CD4-positive, alpha-beta T cell treated with Interleukin-4 for 4 hours (primary cell): ENCODE data around the gene GIT1.

Experiments
- DNase-seq: peaks from one replicate; pipeline ENCODE4 v3.0.0-alpha.2; 2020

The GIT1 gene

GRCh38 chr17:29592850-29593551 is 3.6 kb upstream of the GIT1 start, which contains the start of gene ANKRD13B:
TSS of gene ANKRD13B (plus strand) at chr17:29593132. CDS start at chr17:29593622, 490 bp downstream.
- DNase-seq = no peak

- DNase-seq = peak; percentile 68
Observed at GRCh38 chr17:29591737-29592608, 2.5 kb upstream of the GIT1 start.

GRCh38 chr17:29591146-29591736 is 1.8 kb upstream of the GIT1 start:
- no peak for DNase-seq

- DNase-seq = no peak
Observed at GRCh38 chr17:29590411-29591145, 1.1 kb upstream of the GIT1 start.

- DNase-seq = peak; percentile 27
Observed at GRCh38 chr17:29588562-29589411, 661 bp downstream of the GIT1 start.

GRCh38 chr17:29588017-29588561 is 1.4 kb downstream of the GIT1 start:
- DNase-seq = no peak

DNA sequence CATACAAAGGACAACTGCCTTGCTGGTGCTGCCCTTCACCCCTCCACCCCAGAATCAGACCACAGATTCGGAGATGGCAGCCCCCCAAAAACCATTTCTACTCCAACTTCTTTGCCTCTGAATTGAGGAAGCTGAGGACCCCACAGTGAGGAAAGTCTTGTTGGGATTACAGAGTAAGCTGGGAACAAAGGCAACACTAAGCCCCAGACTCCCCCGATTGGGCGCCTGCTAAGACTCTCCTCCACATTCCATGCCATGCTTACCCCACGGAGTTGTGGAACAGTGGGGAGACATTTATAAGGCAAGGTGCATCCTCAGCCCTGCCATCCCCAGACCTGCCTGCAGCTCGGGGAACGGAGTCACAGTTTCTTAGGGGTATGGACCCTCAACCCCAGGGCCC is 1.9 kb downstream of the GIT1 start:
- DNase-seq = no peak

DNA sequence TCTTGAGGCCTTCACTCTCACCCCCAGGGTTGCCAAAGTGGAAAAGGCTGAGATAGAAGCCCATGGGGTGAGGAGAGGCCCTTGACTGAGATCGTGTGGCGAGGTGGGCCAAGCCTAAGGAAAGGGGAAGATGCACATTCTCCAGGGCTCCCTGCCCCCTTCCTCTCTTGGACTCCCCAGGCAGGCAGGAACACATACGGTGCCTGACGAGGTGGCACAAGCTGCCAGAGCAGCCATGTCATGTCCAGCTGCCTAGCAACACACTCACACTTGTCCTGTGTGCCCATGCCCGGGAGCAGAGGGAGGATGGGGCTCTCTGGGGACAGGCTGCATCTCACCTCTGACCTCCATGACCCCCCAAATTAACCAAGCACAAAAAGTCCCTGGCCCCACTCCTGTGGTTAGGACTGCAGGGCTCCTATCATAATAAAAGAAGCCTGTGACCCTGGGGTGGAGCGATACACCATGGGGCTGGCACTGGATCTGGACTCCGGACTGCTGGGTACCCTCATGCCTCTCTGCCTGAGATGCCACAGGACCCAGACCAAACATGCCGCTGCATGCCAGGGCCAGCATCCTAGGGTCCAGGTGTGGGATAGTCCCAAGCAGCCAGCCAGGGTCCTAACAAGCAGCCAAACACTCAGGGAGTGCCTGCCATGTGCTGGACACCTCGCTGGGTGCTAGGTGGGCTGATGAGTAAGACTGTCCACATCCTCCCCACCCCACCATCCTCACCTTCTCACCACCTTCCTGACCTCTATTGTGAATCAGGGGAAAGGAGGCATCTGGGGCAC is 2.6 kb downstream of the GIT1 start:
- DNase-seq = no peak

DNA sequence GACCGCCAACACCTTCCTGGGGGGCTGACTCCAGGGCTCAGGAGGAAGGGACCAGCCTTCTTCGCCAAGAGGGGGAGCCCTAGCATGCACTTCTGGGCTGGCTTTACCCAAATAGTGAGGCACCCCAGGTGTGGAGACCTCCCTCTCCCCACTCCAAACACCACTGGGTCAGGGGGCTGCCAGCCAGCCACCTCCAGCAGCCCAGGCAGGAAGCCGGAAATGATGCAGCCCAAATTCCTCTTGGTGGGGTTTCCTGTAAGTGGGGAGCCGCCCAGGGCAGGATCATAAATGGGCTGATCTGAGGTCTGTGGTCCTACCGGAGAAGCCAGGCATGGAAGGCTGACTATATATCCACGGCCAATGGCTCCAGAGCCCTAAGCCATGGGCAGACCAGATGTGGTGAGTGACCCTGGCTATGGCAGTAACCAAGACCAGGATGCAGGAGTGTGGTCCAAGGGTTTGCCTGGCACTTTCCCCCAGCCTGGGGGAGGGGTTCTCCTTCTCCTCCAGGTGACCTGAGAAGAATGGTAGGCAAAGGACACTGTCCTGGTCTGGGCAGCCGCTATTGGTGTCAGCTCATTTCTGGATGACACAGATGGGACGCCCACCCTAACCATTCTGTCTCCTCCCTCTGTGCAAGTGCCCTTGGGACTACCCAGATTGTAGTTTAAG is 4.2 kb downstream of the GIT1 start:
- DNase-seq = peak; percentile 39

DNA sequence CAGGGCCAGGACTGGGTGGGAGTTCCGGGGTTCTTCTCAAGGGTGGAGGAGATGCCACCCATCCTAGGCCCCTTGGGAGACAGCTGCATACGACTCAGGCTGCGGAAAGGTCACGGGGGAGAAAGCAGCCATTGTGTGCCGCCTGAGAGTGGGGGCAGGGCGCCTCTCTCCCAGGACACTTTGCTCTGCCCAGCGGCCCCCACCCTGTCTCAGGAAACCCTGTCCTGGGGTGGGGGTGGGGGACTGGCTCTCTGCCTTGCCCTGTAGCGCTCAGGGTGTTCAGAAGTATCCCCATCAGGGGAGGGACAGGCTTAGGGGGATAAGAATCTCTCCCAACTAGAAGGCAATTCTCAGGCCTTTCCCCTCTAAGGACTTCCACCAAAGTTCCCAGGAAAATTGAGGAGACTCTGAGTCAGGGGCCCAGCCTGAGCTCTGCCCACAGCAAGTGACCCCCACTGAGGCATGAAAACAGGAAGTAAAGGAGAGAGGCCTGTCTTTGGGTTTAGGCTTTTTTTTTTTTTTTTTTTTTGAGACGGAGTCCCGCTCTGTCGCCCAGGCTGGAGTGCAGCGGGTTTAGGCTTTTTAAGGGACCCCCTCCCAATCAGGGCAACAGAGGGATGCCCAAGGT is 4.9 kb downstream of the GIT1 start:
- DNase-seq = no peak

DNA sequence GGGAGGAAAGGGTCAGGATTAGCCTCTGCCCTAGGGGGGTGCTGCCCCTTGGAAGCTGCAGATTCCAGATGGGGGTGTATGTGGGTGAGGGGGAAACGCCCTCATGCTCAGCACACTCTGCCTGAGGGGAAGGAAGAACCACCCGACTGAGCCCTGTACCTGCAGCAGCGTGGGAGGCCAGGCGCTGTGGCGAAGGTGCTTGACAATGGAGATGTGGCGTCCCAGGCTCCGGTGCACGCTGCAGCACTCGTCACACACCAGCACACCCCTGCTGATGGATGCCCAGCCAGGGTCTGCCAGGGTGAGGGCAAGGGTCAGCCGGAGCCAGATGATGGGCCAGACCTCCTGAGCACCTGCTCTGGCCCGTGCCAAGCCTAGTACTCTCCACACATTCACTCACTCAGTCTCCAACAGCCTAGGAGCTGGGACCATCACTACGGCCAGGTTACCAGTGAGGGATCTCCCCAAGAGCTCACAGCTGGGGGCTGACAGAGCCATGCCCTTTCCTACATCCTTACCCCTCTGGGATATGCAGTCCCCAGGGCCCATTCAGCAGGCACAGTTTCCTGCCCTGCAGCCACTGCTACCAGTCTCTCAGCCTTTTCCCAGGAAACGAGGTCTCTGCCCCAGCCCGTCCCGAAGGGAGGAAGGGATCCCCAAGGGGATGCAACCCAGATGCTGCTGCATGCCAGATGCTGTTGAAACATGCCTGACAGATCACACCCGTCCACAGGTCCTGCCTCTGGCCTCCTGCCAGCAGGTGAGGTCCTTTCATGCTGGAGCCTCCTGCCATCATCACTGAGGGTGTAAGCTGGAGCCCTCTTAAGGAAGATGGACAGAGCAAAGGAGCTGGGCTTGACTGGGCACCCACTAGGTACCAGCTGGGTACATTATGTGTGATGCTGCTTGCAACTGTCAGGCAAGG is 5.9 kb downstream of the GIT1 start:
- DNase-seq = no peak

DNA sequence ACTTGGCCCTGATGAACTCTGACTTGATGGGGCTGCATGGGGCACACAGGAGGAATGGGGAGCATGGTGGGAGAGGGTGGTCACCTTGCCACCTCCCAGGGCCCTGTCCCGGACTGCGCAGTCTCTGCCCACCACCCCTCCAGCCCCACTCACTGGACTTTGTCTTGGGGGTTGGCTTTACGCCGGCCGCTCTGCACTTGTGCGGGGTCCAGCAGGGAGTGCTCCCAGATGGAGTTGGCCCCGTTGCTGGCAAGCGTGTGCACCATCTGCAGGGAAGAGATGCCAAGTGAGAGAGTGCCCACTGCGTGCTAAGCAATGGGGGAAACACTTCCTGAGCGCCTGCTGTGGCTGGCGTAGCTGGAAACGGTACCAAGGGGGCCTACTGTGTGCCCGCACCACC is 6.7 kb downstream of the GIT1 start:
- DNase-seq = no peak

GRCh38 chr17:29582254-29582765 is 7.1 kb downstream of the GIT1 start:
- no peak for DNase-seq

DNA sequence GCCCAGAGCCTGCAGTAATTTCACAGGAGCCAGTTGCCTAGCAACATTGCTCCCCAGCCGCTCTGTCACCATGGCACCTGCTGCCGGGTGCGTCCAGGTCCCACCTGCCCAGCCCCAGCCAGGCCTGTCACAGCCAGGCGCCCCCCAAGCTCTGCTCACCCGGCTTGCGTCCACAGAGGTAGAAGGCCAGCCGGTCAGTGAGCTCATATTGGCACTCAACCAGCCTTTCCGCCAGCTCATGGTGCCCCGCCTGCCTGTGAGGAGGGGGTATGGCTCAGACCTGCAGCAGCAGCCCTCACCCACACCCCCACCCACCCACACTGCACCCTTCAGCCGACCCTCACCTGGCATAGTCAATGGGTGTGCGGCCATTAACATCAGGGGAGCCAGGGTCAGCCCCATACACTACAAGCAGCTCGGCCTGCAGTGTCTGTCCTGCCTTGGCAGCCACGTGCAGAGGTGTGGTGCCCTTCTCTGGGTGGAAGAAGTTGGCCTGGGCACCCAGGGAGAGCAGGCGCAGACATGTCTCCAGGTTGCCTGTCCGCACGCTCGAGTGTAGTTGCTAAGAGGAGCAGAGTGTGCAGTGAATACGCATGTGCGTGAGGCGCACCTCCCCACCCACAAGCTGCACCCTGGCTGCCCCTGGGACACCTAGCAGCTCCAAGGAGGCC is 7.7 kb downstream of the GIT1 start:
- no peak for DNase-seq

GRCh38 chr17:29579866-29580771 is 9.3 kb downstream of the GIT1 start:
- peak; percentile 88 for DNase-seq

GRCh38 chr17:29578626-29579485 is 10.6 kb downstream of the GIT1 start:
- no peak for DNase-seq
